Activated T-cell treated with anti-CD3 and anti-CD28 coated beads, Interleukin-2, amount 50 U/mL, for 1 hour (primary cell): ENCODE measurements around the gene DTX3.
"Not testable (repeated sequence)": the region's sequence is repeated elsewhere in the genome, so short reads cannot be mapped to it uniquely, and the experiment has no call there.

ENCODE experiments used
- DNase-seq: peaks from one replicate; pipeline ENCODE4 v3.0.0-alpha.2; 2020

Gene DTX3, protein sequence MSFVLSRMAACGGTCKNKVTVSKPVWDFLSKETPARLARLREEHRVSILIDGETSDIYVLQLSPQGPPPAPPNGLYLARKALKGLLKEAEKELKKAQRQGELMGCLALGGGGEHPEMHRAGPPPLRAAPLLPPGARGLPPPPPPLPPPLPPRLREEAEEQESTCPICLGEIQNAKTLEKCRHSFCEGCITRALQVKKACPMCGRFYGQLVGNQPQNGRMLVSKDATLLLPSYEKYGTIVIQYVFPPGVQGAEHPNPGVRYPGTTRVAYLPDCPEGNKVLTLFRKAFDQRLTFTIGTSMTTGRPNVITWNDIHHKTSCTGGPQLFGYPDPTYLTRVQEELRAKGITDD

DNA sequence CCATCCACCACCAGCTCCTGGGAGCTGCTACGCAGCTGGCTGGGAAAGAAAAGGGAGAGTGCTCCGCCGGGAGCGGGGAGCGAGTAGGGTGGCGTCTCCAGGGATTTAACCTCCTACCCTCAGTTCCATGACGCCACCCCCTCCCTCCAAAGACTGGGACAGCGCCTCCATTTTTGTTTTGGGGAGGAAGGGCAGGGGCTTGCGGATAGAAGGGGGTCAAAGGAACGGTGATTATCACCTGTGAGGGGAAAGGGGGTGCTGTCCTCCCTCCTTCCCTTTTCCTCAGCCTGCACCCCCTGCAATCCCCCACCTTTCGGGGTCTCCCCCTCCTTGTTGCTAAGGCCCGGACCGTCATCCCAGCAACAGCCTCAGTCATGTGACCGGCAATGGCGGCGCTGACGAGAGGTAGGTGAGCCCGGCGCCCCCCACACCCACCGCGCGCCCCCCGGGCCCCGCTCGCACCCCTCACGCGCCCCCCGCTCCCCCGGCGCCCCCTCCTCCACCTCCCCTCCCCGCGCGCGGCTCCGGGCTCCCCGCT lies at the start of gene DTX3:
DTX3 (plus strand) TSS at position 371 of the 538 bp plus-strand sequence. CDS start 1,694 bp downstream, outside the sequence.
- peak; percentile 47 for DNase-seq

DNA sequence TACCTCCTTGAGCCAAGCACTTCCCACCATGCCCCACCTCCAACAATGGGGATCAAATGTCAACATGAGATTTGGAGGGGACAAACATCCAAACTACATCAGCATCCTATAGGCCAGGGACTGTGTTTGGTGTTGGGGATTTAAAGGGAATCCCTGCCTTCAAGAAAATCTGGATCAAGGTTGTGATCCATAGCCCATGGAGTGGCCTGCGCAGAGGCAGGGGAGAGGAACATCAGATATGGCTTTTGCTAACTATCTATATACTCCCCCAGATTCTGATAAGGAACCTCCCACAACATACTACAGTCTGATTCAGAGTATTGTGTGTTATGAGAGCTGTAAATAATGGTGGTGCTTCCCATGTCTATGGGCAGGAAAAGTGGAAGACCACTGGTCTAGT lies 49.7 kb upstream of the DTX3 start:
- DNase-seq, result no peak

DNA sequence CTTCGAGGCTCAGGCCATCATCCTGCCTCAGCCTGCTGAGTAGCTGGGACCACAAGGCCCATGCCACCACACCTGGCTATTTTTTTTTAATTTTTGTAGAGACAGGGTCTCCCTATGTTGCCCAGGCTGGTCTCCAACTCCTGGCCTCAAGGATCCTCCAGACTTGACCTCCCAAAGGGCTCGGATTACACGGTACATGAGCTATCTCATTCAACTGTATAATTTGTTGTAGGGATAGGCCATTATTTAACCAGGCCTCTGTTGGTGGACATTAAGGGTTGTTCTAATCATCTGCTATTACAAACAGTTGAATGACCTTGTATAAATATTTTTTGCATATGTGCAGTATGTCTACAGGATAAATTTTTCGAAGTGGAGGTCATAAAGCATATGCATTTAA lies 45.8 kb upstream of the DTX3 start:
- no peak for DNase-seq

DNA sequence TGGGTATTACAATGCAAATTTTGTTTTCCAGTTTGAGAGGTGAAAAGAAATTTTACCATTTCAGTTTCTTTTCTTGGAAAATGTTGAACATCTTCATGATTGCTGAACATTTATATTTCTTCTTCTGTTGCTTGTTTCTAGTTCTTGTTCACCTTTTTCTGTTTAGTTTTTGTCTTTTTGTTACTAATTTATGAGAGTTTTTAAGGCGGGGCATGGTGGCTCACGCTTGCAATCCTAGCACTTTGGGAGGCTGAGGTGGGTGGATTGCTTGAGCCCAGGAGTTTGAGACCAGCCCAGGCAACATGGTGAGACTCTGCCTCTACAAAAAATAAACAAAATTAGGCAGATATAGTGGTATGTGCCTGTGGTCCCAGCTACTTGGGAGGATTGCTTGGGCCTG lies 44.1 kb upstream of the DTX3 start:
- no peak for DNase-seq

DNA sequence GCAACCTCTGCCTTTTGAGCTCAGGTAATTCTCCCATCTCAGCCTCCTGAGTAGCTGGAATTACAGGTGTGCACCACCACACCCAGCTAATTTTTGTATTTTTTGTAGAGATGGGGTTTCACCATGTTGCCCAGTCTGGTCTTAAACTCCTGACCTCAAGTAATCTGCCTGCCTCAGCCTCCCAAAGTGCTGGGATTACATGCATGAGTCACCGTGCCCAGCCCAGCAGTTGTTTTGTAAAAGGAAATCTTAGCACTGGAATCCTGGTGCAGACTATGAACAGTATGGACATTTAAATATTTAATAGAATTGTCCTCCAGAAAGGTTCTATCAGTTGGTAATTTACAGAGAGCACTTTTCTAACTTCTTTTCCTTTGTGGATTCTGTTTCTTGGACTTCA lies 43.5 kb upstream of the DTX3 start:
- not testable (repeated sequence) for DNase-seq

DNA sequence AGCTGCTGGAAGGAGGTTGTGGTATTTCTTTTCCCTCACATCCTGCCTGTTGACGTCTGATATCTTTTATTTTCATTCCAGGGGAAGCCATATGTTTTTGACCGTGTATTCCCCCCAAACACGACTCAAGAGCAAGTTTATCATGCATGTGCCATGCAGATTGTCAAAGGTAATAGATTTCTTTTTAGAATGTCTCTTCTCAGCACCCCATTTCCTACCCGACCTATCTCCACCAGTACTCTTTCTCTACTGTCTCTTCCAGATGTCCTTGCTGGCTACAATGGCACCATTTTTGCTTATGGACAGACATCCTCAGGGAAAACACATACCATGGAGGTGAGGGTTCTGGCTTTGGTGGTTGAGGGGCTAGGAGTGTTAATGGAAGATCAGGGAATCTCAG lies 41.3 kb upstream of the DTX3 start:
- no peak for DNase-seq

DNA sequence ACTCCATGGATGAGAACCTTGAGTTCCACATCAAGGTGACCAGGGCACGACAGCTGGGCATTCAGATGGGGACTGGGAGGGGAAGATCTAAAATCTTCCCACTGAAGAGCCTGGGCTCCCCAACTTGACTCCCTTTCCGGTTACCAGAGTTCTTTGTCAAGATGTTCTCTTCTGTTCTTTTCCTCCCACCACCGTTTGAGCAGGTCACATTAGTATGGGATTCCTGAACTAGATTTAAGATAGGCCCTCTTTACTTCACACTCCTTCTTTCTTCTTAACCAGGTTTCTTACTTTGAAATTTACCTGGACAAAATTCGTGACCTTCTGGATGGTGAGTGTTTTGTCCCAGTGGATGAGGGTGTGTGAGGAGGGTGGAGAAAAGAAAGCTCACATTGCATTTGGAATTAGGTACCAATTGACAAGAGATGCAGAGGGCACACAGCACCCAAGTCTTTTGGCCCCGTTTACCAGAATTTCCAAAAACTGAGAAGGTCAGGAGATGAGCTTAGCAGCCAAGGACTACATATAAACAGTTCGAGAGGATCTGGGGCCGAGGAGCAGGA lies 40.4 kb upstream of the DTX3 start:
- DNase-seq, result no peak

DNA sequence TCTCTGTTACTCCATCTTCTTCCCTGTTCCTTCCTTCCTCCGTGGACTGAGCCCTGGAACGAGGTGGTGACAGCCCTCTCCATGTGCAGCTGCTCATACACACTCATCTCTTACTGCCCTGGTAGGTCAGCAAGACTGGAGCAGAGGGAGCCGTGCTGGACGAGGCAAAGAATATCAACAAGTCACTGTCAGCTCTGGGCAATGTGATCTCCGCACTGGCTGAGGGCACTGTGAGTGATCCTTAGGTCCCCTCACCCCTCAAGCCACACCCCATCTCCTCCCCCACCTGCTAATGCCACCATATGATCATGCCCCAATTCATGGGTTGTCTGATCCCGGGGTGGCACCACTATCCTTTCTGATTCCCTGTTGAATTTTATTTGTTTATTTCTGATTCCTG lies 35.8 kb upstream of the DTX3 start:
- no peak for DNase-seq

DNA sequence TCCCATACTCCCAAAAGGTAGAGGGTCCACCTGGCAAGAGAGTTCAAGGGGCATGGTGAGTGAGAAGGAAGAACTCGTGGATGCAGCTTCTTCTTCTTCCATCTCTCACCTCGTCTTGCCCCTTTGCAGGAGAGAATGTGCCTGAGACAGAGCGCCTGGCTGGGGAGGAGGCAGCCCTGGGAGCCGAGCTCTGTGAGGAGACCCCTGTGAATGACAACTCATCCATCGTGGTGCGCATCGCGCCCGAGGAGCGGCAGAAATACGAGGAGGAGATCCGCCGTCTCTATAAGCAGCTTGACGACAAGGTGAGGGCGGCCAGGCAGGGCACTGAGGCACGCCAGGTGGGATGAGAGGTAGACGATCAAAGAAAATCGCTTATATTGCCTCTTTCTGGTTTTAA lies 34.8 kb upstream of the DTX3 start:
- DNase-seq, result no peak

DNA sequence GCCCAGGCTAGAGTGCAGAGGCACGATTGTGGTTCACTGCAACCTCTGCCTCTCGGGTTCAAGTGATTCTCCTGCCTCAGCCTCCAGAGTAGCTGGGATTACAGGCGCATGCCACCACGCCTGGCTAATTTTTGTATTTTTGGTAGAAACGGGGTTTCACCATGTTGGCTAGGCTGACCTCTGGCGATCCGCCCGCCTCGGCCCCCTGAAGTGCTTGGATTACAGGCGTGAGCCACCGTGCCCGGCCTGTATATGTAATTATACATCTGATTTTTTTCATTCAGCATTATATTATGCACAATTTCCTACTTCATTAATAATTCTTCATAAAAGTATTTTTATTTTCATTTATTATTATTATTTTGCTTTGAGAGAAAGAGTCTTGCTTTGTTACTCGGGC lies 34.2 kb upstream of the DTX3 start:
- not testable (repeated sequence) for DNase-seq

DNA sequence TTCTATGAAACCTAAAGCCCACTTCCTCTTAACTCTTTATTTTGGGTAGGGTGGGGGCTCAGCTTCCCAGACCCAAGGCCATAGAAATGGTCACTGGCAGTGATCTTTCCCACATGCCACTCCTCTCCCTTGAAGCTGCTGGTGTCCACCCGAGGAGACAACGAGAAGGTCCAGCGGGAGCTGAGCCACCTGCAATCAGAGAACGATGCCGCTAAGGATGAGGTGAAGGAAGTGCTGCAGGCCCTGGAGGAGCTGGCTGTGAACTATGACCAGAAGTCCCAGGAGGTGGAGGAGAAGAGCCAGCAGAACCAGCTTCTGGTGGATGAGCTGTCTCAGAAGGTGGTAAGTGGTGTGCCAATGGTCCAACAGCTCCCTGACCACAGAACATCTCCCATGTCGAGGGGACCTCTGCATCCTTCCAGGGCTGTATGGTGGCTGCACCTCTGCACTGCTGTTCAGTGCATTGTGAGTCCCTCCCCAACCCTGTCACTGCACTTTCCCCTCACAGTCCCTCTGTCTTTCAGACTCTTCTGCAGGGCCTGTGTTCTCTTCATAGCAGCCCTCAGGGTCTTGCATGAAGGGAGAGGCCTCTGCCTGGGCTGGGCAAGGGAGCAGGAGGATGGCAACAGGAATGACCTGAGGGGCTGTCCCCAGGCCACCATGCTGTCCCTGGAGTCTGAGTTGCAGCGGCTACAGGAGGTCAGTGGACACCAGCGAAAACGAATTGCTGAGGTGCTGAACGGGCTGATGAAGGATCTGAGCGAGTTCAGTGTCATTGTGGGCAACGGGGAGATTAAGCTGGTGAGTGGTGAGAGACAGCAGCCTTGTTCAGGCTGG lies 32.5 kb upstream of the DTX3 start:
- DNase-seq, result no peak

DNA sequence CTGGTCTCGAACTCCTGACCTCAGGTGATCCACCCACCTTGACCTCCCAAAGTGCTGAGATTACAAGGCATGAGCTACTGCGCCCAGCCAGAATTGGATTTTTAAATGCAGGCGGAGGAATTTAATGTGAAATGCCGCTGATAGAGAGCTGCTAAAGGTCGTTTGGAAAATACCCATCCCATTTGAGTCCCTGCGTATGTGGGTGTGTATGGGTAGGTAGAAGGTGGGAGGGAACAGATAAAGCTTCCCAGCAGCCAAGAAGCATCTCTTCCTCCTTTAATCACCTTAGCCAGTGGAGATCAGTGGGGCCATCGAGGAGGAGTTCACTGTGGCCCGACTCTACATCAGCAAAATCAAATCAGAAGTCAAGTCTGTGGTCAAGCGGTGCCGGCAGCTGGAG lies 29.8 kb upstream of the DTX3 start:
- DNase-seq, result no peak

DNA sequence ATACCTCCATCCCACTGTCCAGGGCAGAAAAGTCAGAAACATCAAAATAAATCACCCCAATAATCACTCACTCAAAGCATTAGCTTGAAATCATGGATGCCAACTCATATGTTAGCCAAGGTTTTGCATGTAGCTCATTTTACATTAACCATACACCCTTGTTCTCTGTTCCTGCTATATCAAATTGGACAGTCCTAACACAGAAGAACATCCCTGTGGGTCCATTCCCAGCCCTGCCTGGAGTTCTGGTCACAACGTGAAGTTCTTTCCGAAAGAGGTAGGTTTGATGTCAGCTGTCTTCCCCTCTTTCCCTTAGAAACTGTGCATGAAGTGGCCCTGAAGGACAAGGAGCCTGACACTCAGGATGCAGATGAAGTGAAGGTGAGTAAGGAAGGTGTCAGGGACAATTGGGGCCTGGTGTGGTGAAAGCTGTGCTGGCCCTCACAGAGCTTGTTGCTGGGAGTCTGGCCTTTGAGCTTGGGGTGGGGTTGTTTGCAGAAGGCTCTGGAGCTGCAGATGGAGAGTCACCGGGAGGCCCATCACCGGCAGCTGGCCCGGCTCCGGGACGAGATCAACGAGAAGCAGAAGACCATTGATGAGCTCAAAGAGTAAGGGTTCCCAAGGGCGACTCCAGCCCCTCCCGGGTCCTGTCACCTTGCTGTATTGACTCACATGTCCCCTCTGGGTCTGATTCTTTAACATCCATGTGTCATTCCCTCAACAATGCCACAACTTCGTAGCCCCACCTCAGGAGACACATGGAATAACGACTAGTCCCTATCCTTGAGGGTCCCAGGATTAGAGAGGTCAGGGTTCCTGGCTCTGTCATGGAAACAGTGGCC lies 28.6 kb upstream of the DTX3 start:
- DNase-seq, result no peak

DNA sequence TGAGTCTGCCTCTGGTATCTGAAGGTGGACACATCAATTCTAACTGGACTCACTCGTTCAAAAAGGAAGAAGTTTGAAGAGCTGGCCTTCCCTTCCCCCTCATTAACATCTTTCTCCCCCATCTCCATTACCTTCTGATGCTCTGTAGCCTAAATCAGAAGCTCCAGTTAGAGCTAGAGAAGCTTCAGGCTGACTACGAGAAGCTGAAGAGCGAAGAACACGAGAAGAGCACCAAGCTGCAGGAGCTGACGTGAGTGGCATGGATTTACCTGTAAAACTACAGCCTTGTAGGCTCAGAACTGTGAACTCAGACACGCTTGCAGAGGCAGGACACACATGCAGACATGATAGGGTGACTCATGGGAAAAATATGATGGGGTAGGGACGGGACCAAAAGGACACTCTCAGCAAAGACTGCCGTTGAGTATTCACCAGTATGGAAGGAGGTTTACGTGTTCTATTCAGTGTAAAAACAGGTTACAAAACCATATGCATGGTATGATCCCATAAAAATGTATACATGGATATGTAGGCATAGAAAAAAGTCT lies 27.9 kb upstream of the DTX3 start:
- DNase-seq, result no peak

DNA sequence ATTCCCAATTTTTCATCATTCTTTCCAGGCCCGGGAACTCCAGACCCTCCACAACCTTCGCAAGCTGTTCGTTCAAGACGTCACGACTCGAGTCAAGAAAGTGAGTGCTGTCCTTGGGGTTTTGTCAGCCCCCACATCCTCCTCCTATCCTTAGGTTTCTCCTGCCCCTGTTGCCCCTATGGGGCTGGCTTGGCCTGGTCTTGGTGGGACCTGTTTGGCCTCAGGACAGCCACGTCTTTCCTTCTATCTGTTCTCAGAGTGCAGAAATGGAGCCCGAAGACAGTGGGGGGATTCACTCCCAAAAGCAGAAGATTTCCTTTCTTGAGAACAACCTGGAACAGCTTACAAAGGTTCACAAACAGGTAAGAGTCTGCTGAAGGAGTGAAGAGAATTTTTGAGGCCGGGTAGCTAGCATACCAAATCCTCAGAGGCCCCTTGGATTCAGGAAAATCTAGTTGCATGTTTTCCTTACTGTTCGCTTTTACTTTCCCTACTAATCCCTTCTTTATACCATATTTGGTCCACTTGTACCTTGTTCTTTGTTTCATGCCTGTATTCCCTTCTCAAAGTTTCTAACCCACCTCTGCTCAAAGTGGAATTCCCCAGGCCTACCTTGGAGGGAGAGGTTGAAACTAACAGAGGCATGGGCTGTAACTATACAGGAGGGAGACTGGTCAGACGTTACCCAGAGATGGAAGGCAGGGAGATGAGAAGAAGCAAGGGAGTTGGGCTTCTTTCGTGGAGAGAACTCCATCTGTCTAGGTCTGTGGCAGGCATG lies 26.5 kb upstream of the DTX3 start:
- no peak for DNase-seq

DNA sequence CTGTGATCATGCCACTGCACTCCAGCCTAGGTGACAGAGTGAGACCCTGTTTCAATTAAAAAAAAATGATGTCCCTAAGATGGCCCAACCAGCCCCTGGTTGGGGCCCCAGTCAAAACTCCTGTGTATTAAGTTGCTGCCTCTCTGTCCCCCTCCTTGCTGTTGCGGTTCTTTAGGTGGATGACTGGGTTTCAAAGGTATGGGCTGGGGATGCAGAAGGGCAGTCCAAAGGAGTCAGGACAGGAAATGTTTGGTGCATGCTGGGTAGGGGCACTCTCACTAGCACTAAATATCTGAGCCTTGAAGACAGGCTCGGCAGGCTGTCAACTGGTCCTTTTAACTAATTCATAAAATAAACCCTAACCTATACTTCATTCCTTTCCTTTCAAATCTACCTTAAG lies 25.6 kb upstream of the DTX3 start:
- DNase-seq, result no peak

DNA sequence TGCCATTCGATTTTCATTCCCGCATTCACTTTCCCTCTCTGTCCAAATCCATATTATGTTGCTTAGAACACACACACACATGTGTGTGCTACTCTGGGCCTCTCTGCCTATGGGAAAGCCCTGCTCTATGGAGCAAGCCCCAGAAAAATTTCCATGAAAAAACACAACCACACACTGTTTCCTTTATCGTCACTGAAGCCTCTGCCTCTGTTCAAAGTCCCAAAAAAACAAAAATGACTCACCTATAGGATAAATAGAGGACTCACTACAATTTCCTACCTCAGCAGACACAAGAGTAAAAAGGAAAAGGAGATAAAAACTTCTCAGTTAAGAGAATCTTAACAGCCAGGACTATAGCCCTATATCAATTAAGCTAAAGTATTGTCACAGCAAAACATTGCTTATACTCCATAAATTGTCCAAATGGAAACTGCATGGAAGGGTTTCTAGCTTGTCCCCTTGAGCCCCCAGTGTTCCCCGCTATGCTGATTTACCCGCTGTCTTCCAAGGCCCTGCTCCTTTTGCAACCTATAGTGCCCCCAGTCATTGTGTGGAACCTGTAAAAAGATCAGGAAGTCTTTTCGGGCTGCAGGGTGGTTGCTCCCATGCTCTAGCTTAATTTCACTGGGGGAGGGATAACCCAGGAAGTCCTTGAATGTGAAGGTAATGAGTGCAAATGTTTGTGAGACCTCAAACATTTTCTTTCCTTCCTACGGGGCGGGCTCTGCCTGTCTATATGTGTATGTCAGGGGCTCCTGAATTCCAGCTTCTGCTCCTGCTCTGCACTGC lies 24.8 kb upstream of the DTX3 start:
- no peak for DNase-seq

DNA sequence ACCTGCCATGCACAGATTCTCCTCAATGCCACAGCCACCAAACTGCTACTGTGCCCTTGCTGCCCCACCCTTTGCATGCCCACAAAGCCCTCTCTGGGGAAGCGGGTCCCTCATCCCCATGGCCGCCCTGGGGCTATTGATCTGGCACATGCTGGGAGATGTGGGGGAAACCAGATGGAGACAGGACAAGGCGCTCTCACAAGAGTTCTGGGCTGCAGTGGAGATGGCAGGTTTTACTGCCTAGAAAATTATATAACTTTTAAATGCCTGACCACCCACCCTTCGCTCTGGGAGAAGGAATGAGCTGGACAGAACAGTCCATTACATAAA lies 24.2 kb upstream of the DTX3 start:
- no peak for DNase-seq

DNA sequence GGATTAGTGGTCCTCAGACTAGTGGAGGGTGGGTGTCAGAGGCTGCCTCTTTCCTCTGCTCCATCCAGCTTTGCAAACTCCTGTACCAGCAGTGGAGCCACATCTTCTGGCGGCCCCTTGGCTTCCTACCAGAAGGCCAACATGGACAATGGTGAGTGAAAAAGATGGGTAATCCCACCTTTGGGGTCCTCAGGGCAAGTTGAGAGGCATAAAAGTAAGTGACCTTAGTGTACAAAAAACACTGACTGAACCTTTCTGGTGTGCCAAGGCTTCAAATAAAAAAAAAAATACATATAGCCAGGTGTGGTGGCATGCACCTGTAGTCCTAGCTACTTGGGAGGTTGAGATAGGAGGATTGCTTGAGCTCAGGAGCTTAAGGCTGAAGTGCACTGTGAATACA lies 22.8 kb upstream of the DTX3 start:
- no peak for DNase-seq

DNA sequence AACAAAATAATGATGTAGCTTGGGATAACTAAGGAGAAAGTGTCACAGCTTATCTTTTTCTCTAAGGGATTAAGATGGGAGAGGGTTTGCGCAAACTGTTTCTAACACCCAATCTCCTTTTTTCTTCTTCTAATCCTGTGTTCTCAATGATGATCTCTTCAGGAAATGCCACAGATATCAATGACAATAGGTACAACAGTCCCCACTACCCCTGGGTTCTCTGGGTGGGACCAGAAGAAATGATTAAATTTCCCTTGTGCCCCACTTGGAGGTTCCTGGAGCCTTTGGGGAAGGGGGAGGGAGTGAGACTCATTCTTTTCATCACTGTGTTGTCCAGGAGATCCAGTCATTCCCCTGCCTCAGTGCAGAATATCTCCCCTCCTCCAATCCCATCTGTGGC lies 22.2 kb upstream of the DTX3 start:
- no peak for DNase-seq
